HG03066 (cell line): Measurements from ENCODE around the gene CENPX.

ENCODE experiments used
- ATAC-seq: cut with Tn5 transposase; IDR thresholded peaks from one replicate; pipeline ENCODE4 v1.9.1; 2021; ENCODE audit warnings: low read depth; ENCODE audit not compliant: unreplicated experiment

CENPX gene

DNA sequence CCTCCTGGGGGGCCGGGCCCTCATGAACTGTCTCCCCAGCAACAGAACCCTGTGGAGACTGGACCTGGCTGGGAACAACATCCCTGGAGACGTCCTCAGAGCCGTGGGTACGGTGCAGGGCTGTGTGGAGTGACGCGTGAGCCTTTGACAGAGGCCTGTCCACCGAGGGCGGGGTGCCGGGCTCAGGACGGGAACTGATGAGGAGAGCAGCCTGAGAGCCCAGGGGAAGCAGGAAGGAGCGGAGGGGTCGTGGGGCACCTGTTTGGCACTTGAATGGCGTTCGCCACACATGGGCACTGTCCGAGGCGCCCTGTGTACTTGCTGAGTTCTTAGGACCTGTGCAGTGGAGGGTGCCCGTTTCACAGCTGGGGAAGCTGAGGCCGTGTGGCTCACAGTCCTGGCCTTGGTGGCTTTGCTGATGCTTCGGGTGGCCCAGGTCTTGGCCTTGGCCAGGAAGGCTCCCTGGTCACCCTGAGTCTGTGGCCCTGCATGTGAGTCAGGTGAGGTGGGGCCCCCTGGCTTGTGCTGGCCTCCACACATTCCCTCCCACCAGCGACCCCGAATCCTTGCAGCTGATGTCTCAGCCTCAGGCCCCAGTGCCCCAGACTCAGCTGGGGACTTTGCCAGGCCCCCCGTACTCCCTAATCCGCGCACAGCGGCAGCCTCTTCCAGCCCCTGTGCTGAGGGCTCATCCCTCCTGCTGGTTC is 2.9 kb upstream of the CENPX start:
- ATAC-seq = no peak

DNA sequence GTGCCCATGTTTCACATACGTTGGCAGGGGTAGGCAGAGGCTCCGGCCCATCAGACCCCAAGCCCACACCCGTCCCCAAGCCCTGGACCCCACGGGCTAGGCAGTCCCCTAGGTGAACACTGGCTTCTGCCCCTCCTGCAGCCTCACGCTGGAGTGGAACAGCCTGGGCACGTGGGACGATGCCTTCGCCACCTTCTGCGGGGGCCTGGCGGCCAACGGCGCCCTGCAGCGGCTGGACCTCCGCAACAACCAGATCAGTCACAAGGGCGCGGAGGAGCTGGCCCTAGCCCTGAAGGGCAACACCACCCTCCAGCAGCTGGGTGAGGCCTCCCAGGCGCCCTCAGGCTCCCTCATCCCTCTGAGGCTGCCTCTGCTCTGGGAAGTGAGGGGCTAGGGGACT is 2.2 kb upstream of the CENPX start:
- no peak for ATAC-seq

DNA sequence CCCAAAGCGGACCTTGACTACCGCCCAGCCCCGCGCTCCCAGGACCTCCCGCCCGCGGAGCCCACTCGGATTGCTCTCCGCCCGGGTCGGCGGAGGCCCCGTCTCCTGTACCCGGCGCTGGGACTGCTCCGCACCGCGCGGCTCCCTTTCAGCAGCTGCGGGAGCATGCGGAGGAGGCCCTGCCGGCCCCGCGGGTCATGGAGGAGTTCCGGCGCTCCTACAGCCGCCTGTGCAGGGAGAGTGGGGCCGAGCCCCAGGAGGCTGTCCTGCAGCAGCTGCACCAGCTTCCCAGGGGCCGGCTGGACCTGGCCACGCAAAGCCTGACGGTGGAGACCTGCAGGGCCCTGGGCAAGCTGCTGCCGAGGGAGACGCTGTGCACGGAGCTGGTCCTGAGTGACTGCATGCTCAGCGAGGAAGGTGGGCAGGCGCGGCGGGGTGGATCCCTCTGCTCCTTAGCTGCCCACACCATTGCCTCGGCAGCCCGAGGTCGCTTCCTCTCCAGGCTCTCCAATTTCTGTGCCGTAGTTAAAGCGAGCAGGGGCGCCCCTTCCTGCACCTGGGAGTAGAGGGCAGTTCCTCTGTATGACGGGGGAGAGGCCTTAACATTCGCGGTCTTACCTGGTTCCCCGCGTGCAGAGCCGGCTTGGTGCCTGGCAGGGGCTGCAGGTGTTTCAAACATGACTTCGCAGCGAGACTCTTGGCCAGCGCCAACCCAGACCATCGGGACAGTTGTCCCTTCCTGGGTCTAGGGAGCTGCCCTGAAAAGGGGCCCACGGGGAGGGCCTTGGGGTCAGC is 966 bp upstream of the CENPX start:
- ATAC-seq = no peak

DNA sequence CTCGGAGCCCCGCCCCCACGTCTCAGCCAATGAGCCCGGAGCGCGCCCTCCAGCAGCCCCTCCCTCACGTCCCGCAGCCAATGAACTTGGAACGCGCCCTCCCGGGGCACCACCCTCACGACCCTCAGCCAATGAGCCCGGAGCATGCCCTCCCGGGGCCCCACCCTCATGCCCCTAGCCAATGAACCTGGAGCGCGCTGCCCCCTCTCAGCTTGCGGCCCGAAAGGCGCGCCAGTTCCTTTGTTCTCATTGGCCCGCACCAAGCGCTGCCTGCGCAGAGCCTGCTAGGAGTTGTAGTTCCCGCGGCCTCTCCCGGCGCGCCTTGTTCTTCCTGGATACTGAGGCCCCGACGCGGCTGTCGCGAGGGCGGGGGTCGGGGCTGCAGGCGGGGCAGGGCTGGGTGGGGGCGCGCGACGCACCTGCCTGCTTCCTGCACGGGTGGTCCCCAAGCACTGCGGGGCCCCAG is 336 bp upstream of the CENPX start, which contains the start of gene LRRC45:
Gene LRRC45, plus strand, starts transcription at position 325 of the 466 bp plus-strand sequence. CDS start 339 bp downstream, outside the sequence.
- ATAC-seq = peak; percentile 85

DNA sequence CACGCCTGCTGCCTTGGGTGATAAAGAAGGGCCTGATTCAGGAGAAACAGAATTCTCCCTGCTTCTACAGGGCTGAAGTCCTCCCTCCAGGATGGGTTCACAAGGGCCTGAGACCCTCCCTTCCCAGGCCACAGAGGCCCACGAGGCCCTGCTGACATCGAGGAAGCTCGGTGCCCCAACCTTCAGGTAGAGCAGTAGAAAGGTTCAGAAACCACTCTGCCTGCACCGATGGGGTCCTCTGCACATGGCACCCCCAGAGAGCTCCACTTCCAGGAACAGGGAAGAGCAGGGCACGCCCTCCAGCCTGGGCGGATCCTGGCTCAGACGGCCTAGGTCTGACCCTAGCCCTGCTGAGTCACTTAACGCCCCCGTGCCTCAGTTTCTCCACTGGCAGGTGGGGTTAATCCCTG is 773 bp downstream of the CENPX start:
- ATAC-seq = no peak

DNA sequence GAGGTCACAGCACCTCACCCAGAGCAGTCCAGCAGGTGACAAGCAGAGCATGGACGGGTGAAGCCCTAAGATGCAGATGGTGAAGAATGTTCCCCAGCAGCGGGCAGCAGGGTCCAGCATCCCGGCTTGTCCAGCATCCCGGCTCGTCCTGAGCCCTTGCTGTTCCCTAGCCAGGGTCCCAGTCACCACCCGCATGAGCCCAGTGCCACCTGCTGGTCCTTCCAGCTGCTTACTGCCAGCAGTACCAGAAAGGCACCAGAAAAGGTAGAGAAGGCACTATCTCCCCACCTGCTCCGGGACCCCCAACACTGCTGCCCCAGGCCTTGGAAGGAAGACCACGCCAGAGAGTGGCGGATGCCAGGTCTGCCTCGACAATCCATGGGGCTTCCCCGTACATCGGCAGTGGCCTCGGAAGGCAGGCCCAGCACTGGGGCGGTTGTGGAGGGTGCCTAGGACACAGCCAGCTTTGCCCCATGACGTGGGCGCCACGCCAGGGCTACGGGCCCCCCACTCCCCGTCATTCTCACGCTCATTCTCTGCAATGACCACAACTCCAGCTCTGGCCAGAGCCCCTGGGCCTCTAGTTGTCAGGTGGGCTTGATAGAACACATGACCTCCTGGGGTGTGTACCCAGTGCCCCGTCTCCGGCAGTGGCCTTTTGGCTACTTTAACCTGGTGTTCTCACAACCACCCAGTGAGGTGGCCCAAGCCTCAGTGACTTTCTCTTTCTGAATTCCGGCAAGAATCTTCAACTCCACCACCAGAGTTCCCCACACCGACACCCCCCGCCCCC is 1.4 kb downstream of the CENPX start:
- ATAC-seq = no peak

DNA sequence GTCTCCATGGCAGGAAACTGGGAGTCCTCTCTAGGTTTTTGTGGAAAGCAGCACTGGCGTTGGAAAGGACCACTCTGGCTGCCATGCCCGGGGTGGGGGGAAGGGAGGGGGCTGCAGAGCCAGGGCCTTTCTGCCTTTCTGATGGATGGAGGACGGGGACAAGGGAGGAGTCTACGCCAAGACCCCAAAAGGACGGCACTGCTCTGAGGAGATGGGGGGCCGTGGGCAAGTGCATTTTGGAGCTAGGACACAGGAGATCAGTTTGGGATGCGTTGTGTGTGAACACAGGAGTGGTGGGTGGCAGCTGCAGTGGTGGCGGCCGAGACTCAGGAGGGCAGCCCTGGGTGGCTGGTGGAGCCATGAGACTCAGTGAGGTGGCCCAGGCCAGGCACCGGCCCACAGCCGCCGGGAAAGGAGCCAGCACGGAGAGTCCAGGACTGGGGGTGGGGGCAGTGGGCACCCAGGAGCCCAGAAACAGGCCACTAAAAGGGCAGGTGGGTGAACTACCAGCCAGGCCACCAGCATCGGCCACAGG is 2.0 kb downstream of the CENPX start:
- ATAC-seq = no peak

DNA sequence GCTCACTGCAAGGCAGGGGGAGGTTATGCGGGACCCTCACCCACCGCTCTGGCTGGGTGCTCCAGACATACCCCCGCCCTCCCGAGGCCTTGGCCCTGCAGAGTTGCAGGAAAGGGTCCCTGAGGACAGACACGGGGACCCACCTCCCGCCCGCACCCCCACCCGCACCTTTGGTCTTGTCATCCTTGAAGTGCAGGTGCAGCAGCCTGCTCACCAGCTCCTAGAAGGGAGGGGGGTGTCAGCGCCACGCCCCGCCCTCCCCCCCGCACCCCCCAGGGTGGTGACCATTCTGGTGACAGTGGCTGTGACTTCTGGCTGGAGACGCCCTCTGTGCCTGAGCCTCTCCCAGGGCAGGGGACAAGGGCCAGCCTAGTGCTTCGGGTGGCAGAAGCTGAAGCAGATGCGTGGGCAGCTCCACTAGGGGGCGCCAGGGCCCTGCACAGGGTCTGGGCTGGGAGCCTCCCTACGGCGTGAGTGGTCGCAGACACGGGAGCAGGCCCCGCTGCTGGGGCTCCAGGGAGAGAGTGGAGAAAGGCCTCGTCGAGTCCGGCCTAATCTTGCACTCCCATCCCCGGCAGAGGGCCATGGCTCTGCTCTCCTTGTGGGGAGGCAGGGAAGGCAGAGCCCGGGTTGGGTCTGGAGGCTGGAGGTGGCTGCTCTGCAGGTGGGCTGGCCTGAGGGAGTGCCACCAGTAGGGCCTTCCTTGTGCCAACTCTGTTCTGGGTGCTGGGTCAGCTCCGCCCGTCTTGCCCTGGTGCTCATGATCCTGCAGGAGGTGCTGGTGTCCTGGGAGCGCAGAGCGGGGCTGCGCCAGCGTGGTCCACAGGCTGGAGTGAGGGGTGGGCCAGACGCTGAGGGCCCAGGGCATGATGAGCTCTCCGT is 2.7 kb downstream of the CENPX start:
- ATAC-seq = no peak

DNA sequence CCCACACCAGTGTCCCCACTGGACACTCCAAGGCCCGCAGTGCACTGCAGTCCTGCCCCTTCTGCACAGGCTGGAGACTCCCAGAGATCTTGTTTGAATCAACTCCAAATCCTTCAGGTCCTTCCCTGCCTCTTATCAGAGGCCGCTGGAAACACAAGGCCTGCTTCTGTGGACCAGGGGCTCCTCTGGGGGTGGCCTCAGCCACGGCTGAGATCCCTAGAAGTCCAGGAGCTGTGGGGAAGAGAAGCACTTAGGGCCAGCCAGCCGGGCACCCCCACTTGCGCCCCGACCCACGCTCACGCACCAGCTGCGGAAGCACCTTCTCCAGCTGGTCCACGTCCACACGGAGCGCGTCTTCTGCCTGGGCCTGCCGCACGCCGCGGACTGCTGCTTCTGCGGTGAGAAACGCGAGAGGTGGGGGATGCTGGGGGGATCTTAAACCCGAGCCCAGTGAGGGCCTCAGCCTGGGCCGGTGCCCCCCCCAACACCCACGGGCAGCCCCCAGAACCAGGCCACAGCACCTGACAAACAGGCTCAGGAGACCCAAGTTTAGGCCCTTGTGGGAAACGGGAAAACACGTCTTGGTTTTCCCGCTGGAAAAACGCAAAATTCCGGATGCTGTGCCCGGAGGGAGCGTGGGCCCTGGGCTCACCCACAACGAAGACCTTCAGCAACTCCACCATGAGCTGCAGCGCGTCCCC is 3.5 kb downstream of the CENPX start:
- no peak for ATAC-seq

DNA sequence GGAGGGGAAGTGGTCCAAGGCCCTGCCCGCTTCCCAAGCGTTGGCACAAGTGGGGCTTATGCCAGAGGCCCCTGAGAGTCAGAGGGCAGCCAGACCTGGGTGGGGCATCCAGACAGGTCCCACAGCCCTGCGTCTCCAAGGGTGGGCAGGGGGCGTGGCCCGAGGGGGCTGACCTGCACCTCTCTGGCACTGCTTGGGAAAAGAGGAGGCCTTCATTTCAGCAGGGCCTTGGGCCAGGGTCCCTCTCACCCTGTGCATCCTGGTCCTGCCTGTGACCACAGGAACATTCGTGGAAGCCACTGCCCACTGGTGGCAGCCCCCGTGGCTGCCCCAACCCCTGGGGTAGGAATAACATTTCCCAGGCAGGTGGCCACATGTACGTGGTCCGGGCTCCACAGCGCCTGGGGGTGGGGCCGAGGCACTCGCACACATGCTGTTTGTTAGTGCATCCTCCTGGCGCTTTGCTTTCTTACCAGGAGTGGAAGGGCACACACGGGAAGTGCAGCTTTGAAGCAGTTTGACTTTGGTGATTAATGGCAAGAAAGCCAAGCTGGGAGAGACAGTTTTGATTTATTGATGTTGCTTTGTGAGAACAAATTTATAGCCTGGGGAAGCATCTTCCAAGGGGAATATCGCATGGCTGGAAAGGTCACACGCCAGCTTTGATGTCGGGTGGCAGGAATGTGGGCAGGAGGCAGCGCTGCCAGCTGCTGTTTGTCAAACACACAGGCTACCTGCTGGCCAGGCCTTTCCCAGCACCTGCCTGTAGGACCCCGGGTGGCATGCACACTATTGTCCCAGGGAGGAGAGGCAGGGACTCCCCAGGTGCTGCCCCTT is 4.3 kb downstream of the CENPX start:
- no peak for ATAC-seq

DNA sequence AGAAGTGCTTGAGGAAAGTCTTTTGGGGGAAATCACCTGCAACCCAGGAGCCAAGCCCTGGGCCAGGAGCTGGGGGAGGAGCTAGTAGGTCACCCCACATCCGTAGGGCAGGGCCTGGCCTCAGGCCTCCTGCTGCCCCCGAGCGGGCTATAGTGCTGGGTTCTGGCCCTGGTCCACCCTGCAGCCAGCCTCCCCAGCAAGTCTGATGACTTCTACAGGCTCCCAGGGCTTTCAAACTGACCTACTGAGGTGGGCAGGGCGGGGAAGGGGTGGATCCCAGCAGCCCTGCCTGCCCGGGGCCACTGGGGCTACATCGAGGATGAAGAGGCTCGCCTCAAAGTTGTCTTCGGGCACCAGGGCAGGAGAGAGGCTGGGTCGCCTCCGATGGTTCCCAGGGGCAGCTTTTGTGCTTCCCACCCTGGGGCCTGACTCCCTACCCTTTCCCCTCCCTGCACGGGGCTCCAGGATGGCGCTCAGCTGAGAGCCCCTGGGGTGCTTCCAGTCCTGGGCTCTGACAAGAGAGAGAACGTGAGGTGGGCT is 5.0 kb downstream of the CENPX start:
- ATAC-seq = no peak

DNA sequence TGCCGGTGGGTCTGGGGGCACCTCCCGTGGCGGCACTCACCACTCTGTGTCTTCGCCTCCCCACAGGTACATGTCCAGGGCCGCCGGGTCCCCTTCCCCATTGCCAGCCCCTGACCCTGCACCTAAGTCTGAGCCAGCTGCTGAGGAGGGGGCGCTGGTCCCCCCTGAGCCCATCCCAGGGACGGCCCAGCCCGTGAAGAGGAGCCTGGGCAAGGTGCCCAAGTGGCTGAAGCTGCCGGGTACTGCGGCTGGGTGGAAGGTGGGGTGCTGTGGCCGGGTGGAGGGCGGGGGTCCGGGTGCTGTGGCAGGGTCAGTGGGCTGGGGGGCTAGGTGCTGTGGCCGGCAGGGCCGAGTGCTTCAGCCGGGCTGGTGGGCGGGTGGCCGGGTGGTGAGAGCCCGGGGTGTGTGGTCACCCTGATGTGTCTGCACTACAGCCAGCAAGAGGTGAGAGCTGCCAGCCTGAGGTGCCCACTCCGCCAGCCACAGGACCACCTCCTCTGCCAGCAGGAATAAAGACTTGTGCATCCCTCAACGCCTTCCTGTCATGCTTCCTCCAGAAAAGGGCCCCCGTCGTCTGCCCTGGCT is 5.7 kb downstream of the CENPX start:
- no peak for ATAC-seq

DNA sequence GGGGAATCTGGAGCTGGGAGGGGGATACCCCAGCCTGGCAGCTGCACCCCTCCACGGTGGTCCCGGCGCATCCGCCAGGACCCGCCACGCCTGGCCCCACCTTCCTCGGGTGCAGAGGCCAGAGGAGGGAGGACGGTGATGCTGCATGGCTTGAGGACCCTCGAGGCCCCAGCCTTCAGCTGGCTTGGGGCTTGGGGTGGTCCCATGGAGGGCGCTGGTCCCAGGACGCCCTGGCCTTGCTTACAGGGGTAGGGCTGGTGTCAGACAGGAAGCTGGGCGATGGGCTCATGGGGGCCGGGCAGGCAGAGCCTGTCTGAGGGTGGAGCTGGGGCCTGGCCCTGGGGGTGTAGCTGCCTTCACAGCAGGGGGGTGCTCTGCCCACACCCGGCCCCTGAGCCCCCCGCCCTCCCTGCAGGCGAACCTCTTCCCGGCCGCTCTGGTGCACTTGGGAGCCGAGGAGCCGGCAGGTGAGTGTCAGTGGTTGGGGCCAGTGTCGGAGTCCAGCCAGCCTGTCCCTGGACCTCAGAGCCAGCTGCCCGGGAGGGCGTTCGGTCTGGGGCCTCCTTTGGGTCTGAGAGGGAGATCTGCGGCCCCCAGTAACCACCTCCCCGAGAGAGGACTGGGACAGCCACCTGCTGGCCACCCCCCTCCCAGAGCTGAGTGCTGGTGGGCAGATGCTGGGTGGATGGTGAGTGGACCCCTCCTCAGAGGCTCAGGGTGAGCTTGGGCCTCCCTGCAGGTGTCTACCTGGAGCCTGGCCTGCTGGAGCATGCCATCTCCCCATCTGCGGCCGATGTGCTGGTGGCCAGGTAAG is 6.4 kb downstream of the CENPX start:
- no peak for ATAC-seq

DNA sequence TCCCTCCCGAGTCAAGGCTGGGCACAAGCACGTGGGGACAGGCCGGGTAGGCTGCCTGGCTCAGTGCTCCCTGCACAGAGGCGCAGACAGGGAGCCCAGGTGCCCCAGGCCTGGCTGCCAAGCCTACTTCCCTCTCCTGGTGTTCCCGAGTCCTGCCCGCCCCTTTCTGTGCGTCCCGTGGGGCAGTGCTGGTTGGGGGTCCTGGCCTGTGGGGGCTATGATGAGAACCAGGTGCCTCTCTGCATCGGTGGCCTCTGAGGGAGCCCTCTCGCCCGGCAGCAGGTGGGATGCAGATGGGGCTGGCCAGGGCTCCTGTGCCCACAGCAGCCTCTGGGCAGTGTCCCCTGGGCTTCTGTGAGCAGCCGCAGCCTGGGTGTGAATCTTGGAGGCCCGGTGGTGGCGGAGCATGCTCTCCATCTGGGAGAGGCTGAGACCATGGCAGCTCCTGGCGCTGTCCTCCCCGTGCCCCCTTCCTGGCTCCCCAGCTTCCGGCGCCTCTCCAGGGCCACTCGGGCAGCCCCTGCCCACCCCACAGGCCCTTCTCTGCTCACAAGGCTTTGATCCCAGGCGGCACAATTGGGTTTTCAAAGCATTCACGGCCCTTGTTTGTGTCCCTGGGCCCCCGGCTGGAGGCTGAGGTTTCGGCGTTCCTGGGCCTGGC is 7.2 kb downstream of the CENPX start:
- no peak for ATAC-seq

DNA sequence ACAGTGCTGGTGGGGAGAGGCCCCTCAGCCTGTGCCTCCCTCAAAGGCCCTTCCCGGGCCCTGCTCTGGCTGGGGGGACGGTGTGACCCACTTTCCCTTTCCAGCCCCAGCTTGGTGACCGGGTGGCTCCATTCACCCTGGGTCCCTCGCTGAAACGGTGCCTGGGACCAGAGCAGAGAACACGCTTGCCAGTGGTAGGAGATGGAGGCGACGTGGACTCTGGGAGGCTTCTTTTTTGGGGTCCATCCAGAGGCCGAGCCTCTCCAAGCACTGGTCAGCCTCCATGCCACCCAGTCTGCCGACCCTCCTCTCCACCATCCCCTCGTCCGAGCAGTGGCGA is 7.7 kb downstream of the CENPX start:
- no peak for ATAC-seq

DNA sequence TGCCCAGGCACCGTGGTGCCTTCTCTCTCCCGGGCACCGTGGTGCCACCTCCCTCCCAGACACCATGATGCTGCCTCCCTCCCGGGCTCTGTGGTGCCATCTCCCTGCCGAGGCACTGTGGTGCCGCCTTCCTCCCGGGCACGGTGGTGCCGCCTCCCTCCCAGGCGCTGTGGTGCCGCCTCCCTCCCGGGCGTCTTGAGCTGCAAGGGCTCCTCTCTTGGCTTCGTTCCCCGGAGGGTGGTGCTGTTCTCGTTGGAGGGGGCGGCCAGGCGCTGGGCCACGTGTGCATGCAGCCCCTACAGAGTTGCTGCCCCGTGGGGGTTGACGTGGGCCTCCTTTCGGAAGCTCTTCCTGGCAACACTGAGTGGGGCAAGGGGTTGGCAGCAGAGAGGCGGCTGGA is 8.2 kb downstream of the CENPX start:
- no peak for ATAC-seq
